Activated CD4-positive, CD25-positive, alpha-beta regulatory T cell treated with anti-CD3 and anti-CD28 coated beads, Interleukin-2, amount 50 U/mL, for 24 hours (primary cell): ENCODE measurements around the gene SLC25A39.
"Not testable (repeated sequence)": the region's sequence is repeated elsewhere in the genome, so short reads cannot be mapped to it uniquely, and the experiment has no call there.

Source experiments
- ATAC-seq, 2 donors: fragments of 150-1000 bp; cut with Tn5 transposase; one replicate each; pipeline ENCODE4 v1.10.0; 2021; ENCODE audit warnings: mild to moderate bottlenecking in 1 of 2, moderate library complexity in 1 of 2

The SLC25A39 gene

DNA sequence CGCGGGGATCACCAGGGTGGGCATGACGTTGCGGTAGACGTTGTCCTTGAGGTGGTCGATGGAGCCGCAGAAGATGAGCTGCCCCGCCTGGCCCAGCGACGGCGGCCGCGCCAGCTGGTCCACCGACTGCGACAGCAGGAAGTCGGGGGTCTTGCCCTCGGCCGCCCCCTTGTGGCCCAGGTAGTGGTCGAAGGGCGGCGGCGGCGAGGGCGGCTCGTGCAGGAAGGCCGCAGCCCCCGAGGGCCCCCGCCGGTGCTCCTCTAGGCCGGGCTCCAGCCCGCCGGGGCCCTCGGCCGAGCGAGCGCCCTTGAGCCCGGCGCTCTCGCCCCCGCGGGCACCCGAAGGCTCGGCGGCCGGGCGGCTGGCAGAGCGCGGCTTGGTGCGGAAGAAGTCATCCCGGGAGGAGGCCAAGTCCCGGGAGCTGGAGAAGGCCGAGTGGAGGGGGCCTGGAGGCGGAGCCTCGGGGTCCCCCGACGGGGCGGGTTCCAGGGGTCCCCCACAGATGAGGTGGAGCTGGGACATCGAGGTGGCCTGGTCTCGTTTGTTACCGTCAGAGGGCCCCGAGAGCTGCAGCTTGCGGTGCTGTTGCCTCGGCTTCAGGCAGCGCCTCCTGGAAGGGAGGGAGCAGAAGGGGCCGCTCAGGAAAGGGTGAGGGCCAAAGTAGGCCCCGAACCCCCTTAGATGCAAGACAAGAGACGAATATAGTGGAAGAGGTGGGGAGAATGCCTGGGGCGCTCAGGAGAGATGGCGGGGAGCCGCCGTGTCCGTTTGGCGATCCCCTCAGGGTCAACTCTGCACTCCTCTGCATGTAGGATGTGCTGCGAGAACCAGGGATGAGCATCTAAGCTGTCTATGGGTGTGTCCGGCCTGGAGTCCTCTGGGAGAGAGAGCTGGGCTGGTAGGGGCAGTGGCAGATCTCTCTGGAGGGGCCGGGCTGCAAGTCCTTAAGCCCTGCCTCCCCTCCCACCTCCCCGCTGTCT, 30.2 kb upstream of the SLC25A39 start:
- ATAC-seq, result peak; percentile 44 to 48

DNA sequence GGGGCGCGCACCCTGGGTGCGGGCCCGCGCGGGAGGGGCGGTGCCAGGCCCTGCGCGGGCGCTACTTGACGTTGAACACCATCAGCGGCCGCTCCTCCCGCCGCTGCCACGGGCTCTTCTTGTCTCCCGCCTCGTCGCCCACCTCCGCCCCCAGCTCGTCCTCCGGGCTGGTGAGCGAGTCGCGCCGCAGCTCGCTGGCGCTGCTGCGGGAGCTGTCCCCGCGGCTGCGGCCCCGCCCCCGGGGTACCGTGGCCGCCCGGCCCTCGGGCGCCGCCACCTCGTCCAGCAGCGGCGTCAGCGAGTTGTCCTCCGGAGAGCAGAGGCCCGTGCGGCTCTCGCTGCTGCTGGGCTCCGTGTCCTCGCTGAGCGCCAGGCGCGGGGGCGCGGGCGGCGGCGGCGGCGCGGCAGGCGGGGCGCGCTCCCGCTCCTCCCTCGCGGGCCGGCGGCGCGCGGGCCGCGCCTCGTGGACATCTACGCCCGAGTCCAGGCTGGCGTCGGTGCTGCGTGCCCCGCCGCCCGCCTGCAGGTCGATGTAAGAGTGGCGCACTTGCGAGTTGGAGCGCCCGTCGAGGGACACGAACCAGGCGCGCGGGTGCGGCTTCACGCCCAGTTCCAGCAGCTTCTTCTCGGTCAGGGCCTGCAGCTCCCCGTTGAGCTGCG, 29.2 kb upstream of the SLC25A39 start:
- peak in 1 of 2 donors; percentile 26 for ATAC-seq

DNA sequence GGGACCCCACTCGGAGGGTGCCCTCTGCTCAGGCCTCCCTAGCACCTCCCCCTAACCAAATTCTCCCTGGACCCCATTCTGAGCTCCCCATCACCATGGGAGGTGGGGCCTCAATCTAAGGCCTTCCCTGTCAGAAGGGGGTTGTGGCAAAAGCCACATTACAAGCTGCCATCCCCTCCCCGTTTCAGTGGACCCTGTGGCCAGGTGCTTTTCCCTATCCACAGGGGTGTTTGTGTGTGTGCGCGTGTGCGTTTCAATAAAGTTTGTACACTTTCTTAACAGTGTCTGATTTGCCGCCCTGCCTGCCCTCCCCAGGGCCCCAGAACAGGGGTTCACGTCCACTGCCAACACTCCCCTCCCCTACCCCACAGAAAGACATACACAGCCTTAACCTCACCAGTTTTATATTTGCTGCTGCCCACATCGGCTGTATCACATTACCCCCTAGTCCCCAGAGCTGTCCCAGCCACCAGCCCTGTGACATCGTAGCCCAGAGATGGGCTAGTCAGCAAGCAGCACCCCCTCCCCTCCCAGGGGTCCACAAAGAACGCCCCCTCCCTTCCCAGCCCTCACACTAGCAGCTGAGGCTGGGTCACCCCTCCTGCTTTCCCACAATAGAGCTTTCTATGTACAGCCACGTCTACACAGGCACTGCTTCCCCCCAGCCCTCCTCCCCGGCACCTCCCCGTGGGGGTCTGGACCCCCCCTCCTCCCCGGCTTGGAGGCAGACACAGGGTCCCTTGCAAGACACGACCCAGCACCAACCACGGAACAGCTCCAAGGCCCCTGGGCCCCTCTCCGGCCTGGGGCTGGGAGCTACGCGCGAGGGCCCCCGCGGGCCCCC, 28.4 kb upstream of the SLC25A39 start:
- ATAC-seq, result no peak

DNA sequence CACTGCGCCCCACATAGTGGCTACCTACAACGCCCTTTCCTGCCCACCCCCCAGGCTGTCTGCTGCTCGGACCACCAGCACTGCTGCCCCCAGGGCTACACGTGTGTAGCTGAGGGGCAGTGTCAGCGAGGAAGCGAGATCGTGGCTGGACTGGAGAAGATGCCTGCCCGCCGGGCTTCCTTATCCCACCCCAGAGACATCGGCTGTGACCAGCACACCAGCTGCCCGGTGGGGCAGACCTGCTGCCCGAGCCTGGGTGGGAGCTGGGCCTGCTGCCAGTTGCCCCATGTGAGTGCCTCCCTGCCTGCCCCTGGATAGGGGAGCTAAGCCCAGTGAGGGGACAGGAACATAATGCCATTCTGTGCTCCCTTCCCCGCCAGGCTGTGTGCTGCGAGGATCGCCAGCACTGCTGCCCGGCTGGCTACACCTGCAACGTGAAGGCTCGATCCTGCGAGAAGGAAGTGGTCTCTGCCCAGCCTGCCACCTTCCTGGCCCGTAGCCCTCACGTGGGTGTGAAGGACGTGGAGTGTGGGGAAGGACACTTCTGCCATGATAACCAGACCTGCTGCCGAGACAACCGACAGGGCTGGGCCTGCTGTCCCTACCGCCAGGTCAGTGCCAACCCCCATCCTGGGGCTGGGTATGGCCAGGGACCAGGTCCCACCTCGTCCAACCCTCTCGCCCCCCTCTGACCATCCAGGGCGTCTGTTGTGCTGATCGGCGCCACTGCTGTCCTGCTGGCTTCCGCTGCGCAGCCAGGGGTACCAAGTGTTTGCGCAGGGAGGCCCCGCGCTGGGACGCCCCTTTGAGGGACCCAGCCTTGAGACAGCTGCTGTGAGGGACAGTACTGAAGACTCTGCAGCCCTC, 27.6 kb upstream of the SLC25A39 start:
- ATAC-seq, result no peak

DNA sequence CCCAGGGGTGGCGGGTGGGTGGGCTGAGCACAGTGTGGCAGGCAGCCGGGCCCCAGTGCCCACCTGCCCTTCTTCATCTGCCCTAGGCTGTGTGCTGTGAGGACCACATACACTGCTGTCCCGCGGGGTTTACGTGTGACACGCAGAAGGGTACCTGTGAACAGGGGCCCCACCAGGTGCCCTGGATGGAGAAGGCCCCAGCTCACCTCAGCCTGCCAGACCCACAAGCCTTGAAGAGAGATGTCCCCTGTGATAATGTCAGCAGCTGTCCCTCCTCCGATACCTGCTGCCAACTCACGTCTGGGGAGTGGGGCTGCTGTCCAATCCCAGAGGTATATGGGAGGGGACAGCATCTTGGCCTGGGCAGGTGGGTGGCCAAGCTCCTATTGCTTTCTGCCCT, 26.8 kb upstream of the SLC25A39 start:
- ATAC-seq, result no peak

DNA sequence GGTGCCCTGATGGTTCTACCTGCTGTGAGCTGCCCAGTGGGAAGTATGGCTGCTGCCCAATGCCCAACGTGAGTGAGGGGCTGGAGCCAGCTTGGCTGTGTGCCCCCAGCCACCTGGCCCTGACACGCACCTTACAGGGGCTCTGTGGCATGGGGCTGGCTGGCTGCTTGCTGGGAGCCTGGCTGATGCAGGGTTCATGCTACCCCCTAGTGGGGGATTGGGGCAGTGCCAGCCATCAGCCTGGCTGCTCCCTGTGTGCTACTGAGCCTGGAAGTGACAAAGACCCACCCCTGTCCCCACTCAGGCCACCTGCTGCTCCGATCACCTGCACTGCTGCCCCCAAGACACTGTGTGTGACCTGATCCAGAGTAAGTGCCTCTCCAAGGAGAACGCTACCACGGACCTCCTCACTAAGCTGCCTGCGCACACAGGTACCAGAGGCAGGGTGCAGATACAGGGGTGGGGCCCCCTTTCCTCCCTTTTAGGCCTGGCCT, 26.2 kb upstream of the SLC25A39 start:
- ATAC-seq, result peak; percentile 72 to 75

DNA sequence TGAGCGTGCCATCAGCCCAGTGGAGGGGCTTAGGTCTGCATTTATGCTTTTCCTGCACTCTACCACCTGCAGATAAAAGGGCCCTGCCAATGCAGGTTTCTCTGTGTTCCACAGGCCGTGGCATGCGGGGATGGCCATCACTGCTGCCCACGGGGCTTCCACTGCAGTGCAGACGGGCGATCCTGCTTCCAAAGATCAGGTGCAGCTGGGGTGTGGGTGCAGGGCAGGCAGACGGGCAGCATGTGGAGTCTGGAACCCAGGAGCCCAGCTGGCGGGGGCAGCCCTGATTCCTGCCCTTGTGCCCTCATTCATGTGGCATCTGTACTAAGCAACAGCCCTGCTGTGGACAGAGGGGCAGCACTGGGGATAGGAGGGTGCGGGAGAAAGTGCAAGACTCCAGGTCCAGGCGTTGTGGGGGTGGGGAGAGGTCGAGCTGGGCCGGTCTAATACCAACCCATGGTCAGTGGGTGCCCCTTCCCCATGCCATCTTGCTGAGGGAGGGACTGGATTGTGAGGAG, 25.0 kb upstream of the SLC25A39 start:
- no peak for ATAC-seq

DNA sequence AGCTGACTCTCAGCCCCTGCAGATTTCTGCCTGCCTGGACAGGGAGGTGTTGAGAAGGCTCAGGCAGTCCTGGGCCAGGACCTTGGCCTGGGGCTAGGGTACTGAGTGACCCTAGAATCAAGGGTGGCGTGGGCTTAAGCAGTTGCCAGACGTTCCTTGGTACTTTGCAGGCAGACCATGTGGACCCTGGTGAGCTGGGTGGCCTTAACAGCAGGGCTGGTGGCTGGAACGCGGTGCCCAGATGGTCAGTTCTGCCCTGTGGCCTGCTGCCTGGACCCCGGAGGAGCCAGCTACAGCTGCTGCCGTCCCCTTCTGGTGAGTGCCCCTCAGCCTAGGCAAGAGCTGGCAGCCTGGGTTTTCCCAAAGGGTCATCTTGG, 24.4 kb upstream of the SLC25A39 start:
- ATAC-seq, result no peak

- peak in 1 of 2 donors; percentile 12 for ATAC-seq
Measured at GRCh38 chr17:44348234-44348987, 23.8 kb upstream of the SLC25A39 start.

DNA sequence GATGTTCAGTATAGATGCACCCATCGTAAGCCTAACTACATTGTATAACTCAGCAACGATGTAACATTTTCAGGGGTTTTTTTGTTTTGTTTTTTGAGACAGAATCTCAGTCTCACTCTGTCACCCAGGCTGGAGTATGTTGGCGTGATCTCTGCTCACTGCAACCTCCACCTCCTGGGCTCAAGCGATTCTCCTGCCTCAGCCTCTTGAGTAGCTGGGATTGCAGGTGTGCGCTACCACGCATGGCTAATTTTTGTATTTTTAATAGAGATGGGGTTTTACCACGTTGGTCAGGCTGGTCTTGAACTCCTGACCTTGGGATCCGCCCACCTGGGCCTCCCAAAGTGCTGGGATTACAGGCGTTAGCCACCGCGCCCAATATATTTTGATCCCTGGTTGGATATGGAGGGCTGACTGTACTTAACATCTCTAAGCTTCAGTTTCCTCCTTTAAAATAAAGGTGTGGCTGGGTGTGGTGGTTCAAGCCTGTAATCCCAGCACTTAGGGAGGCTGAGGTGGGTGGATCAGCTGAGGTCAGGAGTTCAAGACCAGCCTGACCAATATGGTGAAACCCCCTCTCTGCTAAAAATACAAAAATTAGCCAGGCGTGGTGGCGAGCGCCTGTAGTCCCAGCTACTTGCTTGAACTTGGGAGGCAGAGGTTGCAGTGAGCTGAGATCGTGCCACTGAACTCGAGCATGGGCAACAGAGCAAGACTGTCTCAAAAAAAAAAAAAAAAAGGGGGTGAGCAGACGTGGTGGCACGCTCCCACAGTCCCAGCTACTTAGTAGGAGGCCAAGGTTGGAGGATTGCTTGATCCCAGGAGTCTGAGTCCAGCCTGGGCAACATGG, 22.8 kb upstream of the SLC25A39 start:
- not testable (repeated sequence) for ATAC-seq

DNA sequence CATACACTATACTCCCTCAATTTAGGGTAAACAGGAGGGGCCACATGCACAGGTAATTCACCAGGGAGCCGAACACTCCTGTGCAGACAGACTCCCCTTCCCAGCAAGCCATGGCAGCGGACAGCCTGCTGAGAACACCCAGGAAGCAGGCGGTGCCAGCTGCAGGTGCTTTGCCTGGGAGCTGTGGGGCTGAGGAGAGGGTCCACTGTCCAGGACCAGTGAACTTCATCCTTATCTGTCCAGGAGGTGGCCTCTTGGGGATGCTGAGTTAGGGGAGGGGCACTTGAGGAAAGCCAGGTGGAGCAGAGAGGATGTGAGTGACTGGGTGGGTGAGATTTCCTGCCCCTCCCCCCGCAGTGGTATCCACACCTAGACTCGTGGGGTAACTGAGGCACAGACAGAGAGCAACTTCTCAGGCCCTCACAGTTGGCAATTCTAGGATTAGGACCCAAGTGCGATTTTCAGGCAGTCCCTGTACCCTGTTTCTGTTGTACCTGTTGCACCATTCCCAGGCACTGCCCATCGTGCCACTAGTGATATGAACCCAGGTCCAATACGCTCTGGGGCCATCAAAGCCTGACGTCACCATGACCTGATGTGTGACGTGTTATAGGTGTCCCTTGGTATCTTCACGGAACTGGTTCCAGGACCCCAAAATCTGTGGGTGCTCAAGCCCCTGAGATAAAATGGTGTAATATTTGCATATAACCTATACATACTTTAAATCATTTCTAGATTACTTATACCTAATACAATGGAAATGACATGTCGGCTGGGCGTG, 21.6 kb upstream of the SLC25A39 start:
- no peak for ATAC-seq

- peak; percentile 3 to 21 for ATAC-seq
Measured at GRCh38 chr17:44345454-44346026, 20.9 kb upstream of the SLC25A39 start.

GRCh38 chr17:44344939-44345453, 20.4 kb upstream of the SLC25A39 start, which contains the start of gene GRN:
TSS of gene GRN (plus strand) at chr17:44345302. CDS start at chr17:44349165, 3,863 bp downstream.
- peak; percentile 97 to 98 for ATAC-seq

GRCh38 chr17:44343510-44344209, 19.0 kb upstream of the SLC25A39 start:
- no peak for ATAC-seq

DNA sequence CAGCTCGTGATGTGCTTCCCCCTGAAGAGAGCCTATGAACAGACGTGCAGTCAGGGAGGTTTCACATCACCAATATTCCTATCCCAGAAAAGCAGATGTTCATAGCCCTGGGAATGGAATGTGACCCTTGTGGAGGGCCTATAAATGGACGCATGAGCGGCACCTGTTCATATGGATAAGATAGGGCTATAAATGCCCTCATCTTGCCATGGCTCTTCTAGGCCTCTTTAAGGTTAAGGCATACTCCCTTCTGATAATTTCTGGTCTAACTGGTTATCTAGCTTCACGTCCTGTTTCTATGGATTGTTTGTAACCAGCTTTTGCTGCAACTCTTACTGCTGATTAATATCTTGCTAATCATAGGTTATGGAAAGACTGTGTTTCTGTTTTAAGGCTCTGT, 15.9 kb upstream of the SLC25A39 start:
- not testable (repeated sequence) for ATAC-seq

GRCh38 chr17:44338702-44339101, 14.1 kb upstream of the SLC25A39 start:
- peak; percentile 60 to 61 for ATAC-seq

- ATAC-seq, result no peak
Measured at GRCh38 chr17:44335968-44336367, 11.3 kb upstream of the SLC25A39 start.

DNA sequence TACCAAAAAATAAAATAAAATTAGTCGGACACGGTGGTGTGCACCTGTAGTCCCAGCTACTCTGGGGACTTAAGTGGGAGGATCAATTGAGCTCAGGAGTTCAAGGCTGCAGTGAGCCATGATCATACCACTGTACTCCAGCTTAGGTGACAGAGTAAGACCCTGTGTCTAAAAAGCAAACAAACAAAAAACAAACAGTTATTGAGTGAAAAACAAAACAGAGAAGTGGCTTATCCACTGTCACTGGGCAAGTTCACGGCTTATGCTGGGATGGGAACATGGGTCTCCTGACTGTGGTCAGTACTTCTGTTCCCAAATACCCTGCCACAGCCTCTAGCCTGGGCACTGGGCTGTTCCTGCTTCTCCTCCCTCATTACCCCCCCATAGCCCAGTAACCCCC, 10.9 kb upstream of the SLC25A39 start:
- no peak for ATAC-seq
